H1 (cell line): ENCODE data around the gene RAD23B. TPM values are rescaled to one million over a fixed set of nuclear protein-coding genes. Genes with fewer than 3 reads are reported as not detected.

Source experiments
- CTCF ChIA-PET: fragments of 300-600 bp; sonication (Branson Sonifier 250); formaldehyde crosslinking; loops from one replicate; lab custom pipeline; 2021; ENCODE audit not compliant: partially characterized antibody; lab: Charles Lee
- POLR2A ChIA-PET: fragments of 300-600 bp; sonication (Branson Sonifier 250); formaldehyde crosslinking; loops from one replicate; lab custom pipeline; 2021; ENCODE audit warnings: inconsistent platforms; ENCODE audit not compliant: partially characterized antibody; lab: Charles Lee
- DNase-seq, 2 experiments: peaks; one replicate each; pipeline versions ENCODE4 v3.0.0 to v3.0.0-alpha.2; 2010 to 2022; ENCODE audit warnings: low spot score in 2 of 2, low read depth in 1 of 2, mixed read lengths in 1 of 2
- FAIRE-seq: peaks from 2 replicates; lab custom pipeline; 2011; peaks lifted over from hg19 to GRCh38; lab: Jason Lieb, UNC
- H2AFZ ChIP-seq: 2 replicates; pipeline ENCODE4 v1.8.1; 2012; ENCODE audit warnings: low read length, inconsistent platforms
- H2AK5ac ChIP-seq: 2 replicates; pipeline ENCODE4 v1.6.1; 2013; ENCODE audit warnings: low read depth, low read length
- H2BK120ac ChIP-seq: replicated peaks from 2 replicates; pipeline ENCODE3; 2013; ENCODE audit warnings: low read depth, low read length, inconsistent platforms
- H2BK12ac ChIP-seq: 2 replicates; pipeline ENCODE4 v1.6.1; 2013; ENCODE audit warnings: low read depth, low read length
- H2BK15ac ChIP-seq: 2 replicates; pipeline ENCODE4 v1.6.1; 2013; ENCODE audit warnings: low read length
- H2BK20ac ChIP-seq: 2 replicates; pipeline ENCODE4 v1.6.1; 2013; ENCODE audit warnings: low read length
- H2BK5ac ChIP-seq: 2 replicates; pipeline ENCODE4 v1.6.1; 2013; ENCODE audit warnings: low read depth, low read length
- H3K14ac ChIP-seq: 2 replicates; pipeline ENCODE4 v1.6.1; 2013; ENCODE audit warnings: inconsistent platforms; ENCODE audit not compliant: insufficient read length
- H3K18ac ChIP-seq: 2 replicates; pipeline ENCODE4 v1.6.1; 2013; ENCODE audit warnings: low read length; ENCODE audit errors: extremely low read depth
- H3K23ac ChIP-seq: 2 replicates; pipeline ENCODE4 v1.6.1; 2013; ENCODE audit warnings: inconsistent platforms; ENCODE audit not compliant: insufficient read length
- H3K23me2 ChIP-seq: 2 replicates; pipeline ENCODE4 v1.6.1; 2013; ENCODE audit warnings: low read depth, low read length
- H3K27ac ChIP-seq: 2 replicates; pipeline ENCODE4 v1.6.1; 2011; ENCODE audit warnings: low read depth, low read length, inconsistent platforms
- H3K27me3 ChIP-seq, 4 experiments: replicated peaks in 1 of 4; 1 replicate in 1 of 4; 2 replicates in 3 of 4; pipeline versions ENCODE4 v1.6.1 to v1.8.1; 2011 to 2013; ENCODE audit warnings: low read length in 3 of 4, mild to moderate bottlenecking in 3 of 4, inconsistent platforms in 2 of 4, mixed read lengths in 2 of 4, moderate library complexity in 1 of 4; ENCODE audit not compliant: control insufficient read depth in 3 of 4, insufficient read depth in 3 of 4; ENCODE audit errors: extremely low read depth in 1 of 4
- H3K36me3 ChIP-seq, 4 experiments: 2 replicates each; pipeline versions ENCODE4 v1.6.1 to v1.8.1; 2011 to 2013; ENCODE audit warnings: mild to moderate bottlenecking in 4 of 4, low read length in 3 of 4, moderate library complexity in 2 of 4, control low read depth in 1 of 4, inconsistent platforms in 1 of 4; ENCODE audit not compliant: insufficient read depth in 4 of 4, control insufficient read depth in 2 of 4
- H3K4ac ChIP-seq: replicated peaks from 2 replicates; pipeline ENCODE3; 2013; ENCODE audit warnings: low read length, low read depth, mixed read lengths, inconsistent platforms; ENCODE audit not compliant: insufficient read length
- H3K4me1 ChIP-seq, 4 experiments: replicated peaks in 1 of 4; 1 replicate in 1 of 4; 2 replicates in 3 of 4; pipeline versions ENCODE4 v1.6.1 to v1.8.1; 2011 to 2013; ENCODE audit warnings: low read length in 3 of 4, inconsistent platforms in 2 of 4, mixed read lengths in 1 of 4; ENCODE audit not compliant: insufficient read depth in 4 of 4, control insufficient read depth in 3 of 4
- H3K4me2 ChIP-seq, 2 experiments: 2 replicates each; pipeline versions ENCODE4 v1.6.1 to v1.8.1; 2011 to 2013; ENCODE audit warnings: low read depth in 2 of 2, low read length in 2 of 2, control low read depth in 1 of 2, inconsistent platforms in 1 of 2, mild to moderate bottlenecking in 1 of 2; ENCODE audit not compliant: insufficient read depth in 1 of 2
- H3K4me3 ChIP-seq, 4 experiments: fragments of 200-600, 300-600 bp in 1 of 4; sonication (generic), shearing (Covaris generic), sonication (Bioruptor Twin) in 1 of 4; 2 replicates each; pipeline versions ENCODE4 v1.5.1 to v1.8.1; 2011 to 2016; ENCODE audit warnings: low read length in 4 of 4, low read depth in 3 of 4, control low read depth in 2 of 4, inconsistent platforms in 2 of 4, mild to moderate bottlenecking in 2 of 4, mixed read lengths in 1 of 4, moderate library complexity in 1 of 4; ENCODE audit not compliant: insufficient read depth in 2 of 4; ENCODE audit errors: extremely low read depth in 1 of 4
- H3K56ac ChIP-seq: replicated peaks from 2 replicates; pipeline ENCODE3; 2013; ENCODE audit warnings: low read depth, mild to moderate bottlenecking, mixed read lengths, low read length, inconsistent platforms; ENCODE audit not compliant: insufficient read length
- H3K79me1 ChIP-seq: 2 replicates; pipeline ENCODE4 v1.6.1; 2013; ENCODE audit warnings: low read depth, low read length, control low read depth
- H3K79me2 ChIP-seq, 2 experiments: 2 replicates each; pipeline versions ENCODE4 v1.6.1 to v1.8.1; 2012 to 2013; ENCODE audit warnings: low read length in 2 of 2, mild to moderate bottlenecking in 2 of 2, inconsistent platforms in 1 of 2; ENCODE audit not compliant: insufficient read depth in 2 of 2, control insufficient read depth in 1 of 2
- H3K9ac ChIP-seq, 4 experiments: replicated peaks in 1 of 4; 1 replicate in 1 of 4; 2 replicates in 3 of 4; pipeline versions ENCODE4 v1.6.1 to v1.8.1; 2011 to 2013; ENCODE audit warnings: low read depth in 3 of 4, low read length in 3 of 4, control low read depth in 2 of 4, mild to moderate bottlenecking in 2 of 4, moderate library complexity in 2 of 4, inconsistent platforms in 1 of 4; ENCODE audit errors: extremely low read depth in 1 of 4
- H3K9me3 ChIP-seq, 2 experiments: 2 replicates each; pipeline versions ENCODE4 v1.6.1 to v1.8.1; 2012 to 2013; ENCODE audit warnings: mild to moderate bottlenecking in 2 of 2, moderate library complexity in 2 of 2, control low read depth in 1 of 2, inconsistent platforms in 1 of 2, low read depth in 1 of 2, low read length in 1 of 2, mixed read lengths in 1 of 2; ENCODE audit not compliant: insufficient read depth in 2 of 2
- H4K20me1 ChIP-seq, 2 experiments: replicated peaks in 1 of 2; 2 replicates each; pipeline versions ENCODE3 to v1.8.1; 2011 to 2013; ENCODE audit warnings: inconsistent platforms in 2 of 2, low read length in 2 of 2, mild to moderate bottlenecking in 1 of 2; ENCODE audit not compliant: insufficient read depth in 2 of 2, control insufficient read depth in 1 of 2
- H4K5ac ChIP-seq: 2 replicates; pipeline ENCODE4 v1.6.1; 2013; ENCODE audit warnings: low read length, low read depth, mixed read lengths, inconsistent platforms; ENCODE audit not compliant: insufficient read length
- H4K8ac ChIP-seq: 2 replicates; pipeline ENCODE4 v1.8.0; 2013; ENCODE audit warnings: mild to moderate bottlenecking, moderate library complexity, low read length, inconsistent platforms; ENCODE audit not compliant: insufficient read depth; ENCODE audit errors: extremely low read depth
- H4K91ac ChIP-seq: replicated peaks from 2 replicates; pipeline ENCODE3; 2013; ENCODE audit warnings: low read length, mixed read lengths, inconsistent platforms; ENCODE audit not compliant: insufficient read length
- CHD2 ChIP-seq: IDR thresholded peaks from 2 replicates; pipeline ENCODE4 v1.6.1; 2012; ENCODE audit warnings: low read length, improper control_type of control experiment
- SIN3A ChIP-seq, 2 experiments: IDR thresholded peaks in 1 of 2; conservative IDR thresholded peaks in 1 of 2; 2 replicates each; pipeline ENCODE4 v1.6.1; 2011 to 2012; ENCODE audit warnings: low read length in 2 of 2, improper control_type of control experiment in 1 of 2, low read depth in 1 of 2, mild to moderate bottlenecking in 1 of 2
- TAF1 ChIP-seq: IDR thresholded peaks from 2 replicates; pipeline ENCODE4 v1.6.1; 2011; ENCODE audit warnings: mild to moderate bottlenecking, low read depth, low read length
- TEAD4 ChIP-seq: IDR thresholded peaks from 2 replicates; pipeline ENCODE4 v1.6.1; 2012; ENCODE audit warnings: low read depth, low read length, inconsistent platforms, mixed read lengths
- WGBS, 2 experiments: shearing (Covaris generic) in 1 of 2; methylation state at CpG; one replicate each; pipeline versions ENCODE4 v1.1.6 to v1.1.7; 2013 to 2015; ENCODE audit warnings: low lambda C conversion rate in 2 of 2, mixed read lengths in 2 of 2, inconsistent platforms in 1 of 2, low coverage in 1 of 2, missing lambda C conversion rate in 1 of 2; ENCODE audit not compliant: insufficient replicate concordance in 2 of 2, insufficient coverage in 1 of 2, insufficient read length in 1 of 2; ENCODE audit errors: extremely low coverage in 1 of 2, missing lambda C conversion rate in 1 of 2; 5-methylcytosine and 5-hydroxymethylcytosine counted together
- polyA plus RNA-seq, 7 experiments: library from polyadenylated mRNA; depleted of rRNA in 3 of 7; stranded (reverse) in 5 of 7; unstranded in 2 of 7; fragments of >200 nt in 5 of 7; fragments of 200-250 nt in 2 of 7; gene quantifications; 1 replicate in 5 of 7; 2 replicates in 1 of 7; 4 replicates in 1 of 7; pipeline versions ENCODE4 v1.2.1 to v1.2.3, GENCODE V29; 2011 to 2013; ENCODE audit warnings: missing spikeins in 2 of 7, mixed read lengths in 2 of 7
- total RNA-seq: library from RNA; stranded (reverse); fragmentation: NEBNext Ultra II Directional; extraction: Animal tissue kit (Norgen Biotek cat#: 25700); gene quantifications from 2 replicates; pipeline ENCODE4 v1.2.1, GENCODE V29; 2021

The RAD23B gene
- total and polyA plus RNA-seq, 2 of the 8 experiments (the other 6 are each of a cell fraction or from before 2014, with no cell fraction given) = 97.1 to 165 TPM

DNA sequence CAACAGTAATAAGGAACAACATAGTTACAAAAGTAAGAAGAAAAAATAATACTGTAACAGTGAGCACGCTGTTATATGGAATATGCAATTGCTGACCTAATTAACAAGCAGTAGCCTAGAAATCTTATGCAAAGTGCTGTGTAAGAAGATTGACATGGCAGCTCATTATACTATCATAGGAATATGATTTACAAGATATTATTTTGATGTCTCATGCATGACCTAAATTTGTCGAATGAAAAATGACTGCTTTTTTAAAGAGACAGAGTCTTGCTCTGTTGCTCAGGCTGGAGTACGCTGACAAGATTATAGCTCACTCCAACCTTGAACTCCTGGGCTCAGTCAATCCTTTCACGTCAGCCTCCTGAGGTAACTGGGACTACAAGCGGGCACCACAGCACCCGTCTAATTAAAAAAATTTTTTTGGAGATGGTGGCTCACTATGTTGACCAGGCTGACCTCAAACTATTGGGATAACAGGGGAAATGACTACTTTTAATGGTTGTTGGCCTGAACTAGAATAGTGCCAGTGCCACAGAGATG, 10.5 kb downstream of the RAD23B start:
- no peak for FAIRE-seq
- H4K5ac ChIP-seq = no peak overlapping the region

More for the DNA sequence above, 10.5 kb downstream of the RAD23B start:
- Histone ChIP-seq H2BK120ac (no peak overlapping the region), H3K18ac (no peak overlapping the region), H3K4ac (no peak overlapping the region), H3K23ac (no peak overlapping the region), H3K23me2 (no peaks in the 10 kb centered on the region), H2BK5ac (no peak overlapping the region), H3K9ac (no peak overlapping the region), H3K4me1 (peaks cover 0 to 14% (median 7%) of the 10 kb centered on the region in 4 experiments; a peak in 4 of 7 replicates), H3K27ac (no peak overlapping the region), H3K79me2 (peaks cover 76 to 100% of the 10 kb centered on the region in 2 experiments), H4K91ac (no peak overlapping the region), H4K20me1 (peaks cover 38 to 45% of the 10 kb centered on the region in 2 experiments), H2BK20ac (no peak overlapping the region), H3K9me3 (no peaks in the 10 kb centered on the region), H3K4me3 (no peak overlapping the region), H3K36me3 (no peaks in the 10 kb centered on the region), H4K8ac (no peak overlapping the region), H2BK12ac (no peak overlapping the region), H2AFZ (no peak overlapping the region), H3K79me1 (no peaks in the 10 kb centered on the region; the same call in 1 of the 2 replicates), H3K27me3 (no peaks in the 10 kb centered on the region), H3K14ac (no peak overlapping the region), H2AK5ac (no peak overlapping the region), H3K56ac (no peak overlapping the region), H2BK15ac (no peak overlapping the region)
- ChIA-PET POLR2A (interaction anchor here (0.6 to 2.0 kb wide), 2 partner anchors 10 to 121 kb away, joined by 3 to 10 read pairs; partner anchors contain the start of gene RAD23B), CTCF (no interaction called here)
- WGBS, 2 experiments = 86% methylated on average over 6 of the region's 6 CpGs; no CpG with 5 or more reads in 1 of the 2 experiments
- DNase-seq = no peak
- TF ChIP-seq CHD2 (no peak), TAF1 (no peak), SIN3A (conservative IDR thresholded peaks at IDR 0.05 in 1 of 2, IDR thresholded peaks at IDR 0.05 in 1 of 2; ENCODE audit: low read depth in 1 of 2, low read length in 2 of 2) (no peak), TEAD4 (no peak)
- TF ChIP-seq, all 59 proteins: peak for 0
- no peak overlapping the region for H3K4me2 ChIP-seq
